ENCODE data around the gene TRPM1. TPM values are rescaled to one million over a fixed set of nuclear protein-coding genes. Genes with fewer than 3 reads are reported as not detected.

Gene TRPM1
- total RNA-seq, 1 donor from 2014 or later, result not detected

GRCh38 chr15:31037731-31038477 lies 63.6 kb downstream of the TRPM1 start:
- Mint-ChIP-seq H3K36me3 (ENCODE audit: low read depth) (no peaks in the 10 kb centered on the region), H3K27me3 (ENCODE audit: low read depth) (no peaks in the 10 kb centered on the region), H3K4me3 (ENCODE audit: unreplicated experiment) (no peak overlapping the region), H3K9me3 (ENCODE audit: low read depth) (peaks cover 3% of the 10 kb centered on the region), H3K4me1 (ENCODE audit: low read depth) (peaks cover 14% of the 10 kb centered on the region), H3K27ac (ENCODE audit: unreplicated experiment) (no peak overlapping the region)
- DNase-seq (ENCODE audit: low spot score), result no peak
- no peak for TF ChIP-seq CTCF (IDR thresholded peaks at IDR 0.05)

- H3K36me3 Mint-ChIP-seq (ENCODE audit: low read depth), result no peaks in the 10 kb centered on the region
- no peak overlapping the region for H3K27ac Mint-ChIP-seq (ENCODE audit: unreplicated experiment)
- peaks cover 23% of the 10 kb centered on the region for H3K4me1 Mint-ChIP-seq (ENCODE audit: low read depth)
- H3K4me3 Mint-ChIP-seq (ENCODE audit: unreplicated experiment), result no peak overlapping the region
- TF ChIP-seq CTCF (IDR thresholded peaks at IDR 0.05), result no peak
- H3K9me3 Mint-ChIP-seq (ENCODE audit: low read depth), result peaks cover 3% of the 10 kb centered on the region
- DNase-seq (ENCODE audit: low spot score), result no peak
- H3K27me3 Mint-ChIP-seq (ENCODE audit: low read depth), result no peaks in the 10 kb centered on the region
Observed at GRCh38 chr15:31036783-31037182, 64.7 kb downstream of the TRPM1 start.

- peaks cover 3% of the 10 kb centered on the region for H3K9me3 Mint-ChIP-seq (ENCODE audit: low read depth)
- TF ChIP-seq CTCF (IDR thresholded peaks at IDR 0.05), result no peak
- H3K4me3 Mint-ChIP-seq (ENCODE audit: unreplicated experiment), result no peak overlapping the region
- no peak for DNase-seq (ENCODE audit: low spot score)
- peaks cover 28% of the 10 kb centered on the region for H3K4me1 Mint-ChIP-seq (ENCODE audit: low read depth)
- no peaks in the 10 kb centered on the region for H3K36me3 Mint-ChIP-seq (ENCODE audit: low read depth)
- no peaks in the 10 kb centered on the region for H3K27me3 Mint-ChIP-seq (ENCODE audit: low read depth)
- no peak overlapping the region for H3K27ac Mint-ChIP-seq (ENCODE audit: unreplicated experiment)
Observed at GRCh38 chr15:31035610-31036009, 65.9 kb downstream of the TRPM1 start.

GRCh38 chr15:31034152-31034551 lies 67.4 kb downstream of the TRPM1 start:
- Mint-ChIP-seq H3K27ac (ENCODE audit: unreplicated experiment) (no peak overlapping the region), H3K36me3 (ENCODE audit: low read depth) (no peaks in the 10 kb centered on the region), H3K9me3 (ENCODE audit: low read depth) (peaks cover 3% of the 10 kb centered on the region), H3K4me3 (ENCODE audit: unreplicated experiment) (no peak overlapping the region), H3K27me3 (ENCODE audit: low read depth) (no peaks in the 10 kb centered on the region), H3K4me1 (ENCODE audit: low read depth) (peaks cover 32% of the 10 kb centered on the region)
- no peak for DNase-seq (ENCODE audit: low spot score)
- no peak for TF ChIP-seq CTCF (IDR thresholded peaks at IDR 0.05)

- no peak for DNase-seq (ENCODE audit: low spot score)
- peak overlapping the region; percentile 66 for H3K27ac Mint-ChIP-seq (ENCODE audit: unreplicated experiment)
- H3K4me3 Mint-ChIP-seq (ENCODE audit: unreplicated experiment), result no peak overlapping the region
Observed at GRCh38 chr15:31032961-31033371, 68.6 kb downstream of the TRPM1 start.

More at GRCh38 chr15:31032961-31033371, 68.6 kb downstream of the TRPM1 start:
- H3K27me3 Mint-ChIP-seq (ENCODE audit: low read depth), result no peaks in the 10 kb centered on the region
- peaks cover 32% of the 10 kb centered on the region for H3K4me1 Mint-ChIP-seq (ENCODE audit: low read depth)
- TF ChIP-seq CTCF (IDR thresholded peaks at IDR 0.05), result no peak
- H3K36me3 Mint-ChIP-seq (ENCODE audit: low read depth), result no peaks in the 10 kb centered on the region
- H3K9me3 Mint-ChIP-seq (ENCODE audit: low read depth), result no peaks in the 10 kb centered on the region
